Ascending aorta (tissue), 2 donors: Measurements from ENCODE around the gene DPYD. TPM values are rescaled to one million over a fixed set of nuclear protein-coding genes. Genes with fewer than 3 reads are reported as not detected.

Experiments used
- DNase-seq, 2 donors: peaks; one replicate each; pipeline ENCODE4 v3.0.0-alpha.2; 2019; ENCODE audit warnings: low spot score in 2 of 2
- H3K27ac ChIP-seq, 2 donors: fragments of 200-600 bp; sonication (generic); one replicate each; pipeline ENCODE4 v1.5.1; 2016 to 2017; ENCODE audit warnings: mild to moderate bottlenecking in 1 of 2
- H3K27me3 ChIP-seq: fragments of 200-600 bp; sonication (generic); one replicate; pipeline ENCODE4 v1.5.1; 2017
- H3K36me3 ChIP-seq, 2 donors: fragments of 200-600 bp; sonication (generic); one replicate each; pipeline ENCODE4 v1.5.1; 2016
- H3K4me1 ChIP-seq, 2 donors: fragments of 200-600 bp; sonication (generic); one replicate each; pipeline ENCODE4 v1.5.1; 2016 to 2017; ENCODE audit warnings: mild to moderate bottlenecking in 1 of 2
- H3K4me3 ChIP-seq, 2 donors: fragments of 200-600 bp; sonication (generic); one replicate each; pipeline ENCODE4 v1.5.1; 2016 to 2017; ENCODE audit warnings: mild to moderate bottlenecking in 1 of 2
- H3K9me3 ChIP-seq, 2 donors: fragments of 200-600 bp; sonication (generic); one replicate each; pipeline ENCODE4 v1.5.1; 2016
- intact Hi-C: fragments of 100-400 bp; cut with DNase I; formaldehyde crosslinking; loops from one replicate; pipeline ENCODE4 v1.15.1; 2023
- total RNA-seq: library from RNA; depleted of rRNA; stranded (reverse); fragments of >200 nt; gene quantifications from one replicate; pipeline ENCODE4 v1.1.0, GENCODE V29; 2016
- TF ChIP-seq, protein P1 (sequence below), 3 experiments: fragments of 200-600 bp in 2 of 3; fragments of 450-650 bp in 1 of 3; sonication (generic) in 2 of 3; IDR thresholded peaks; one replicate each; pipeline ENCODE4 v1.5.1; 2016 to 2019; ENCODE audit warnings: antibody characterized with exemption in 3 of 3, mild to moderate bottlenecking in 1 of 3, moderate library complexity in 1 of 3

Gene DPYD
- total RNA-seq, 1 donor from 2014 or later: 22.9 TPM

DNA sequence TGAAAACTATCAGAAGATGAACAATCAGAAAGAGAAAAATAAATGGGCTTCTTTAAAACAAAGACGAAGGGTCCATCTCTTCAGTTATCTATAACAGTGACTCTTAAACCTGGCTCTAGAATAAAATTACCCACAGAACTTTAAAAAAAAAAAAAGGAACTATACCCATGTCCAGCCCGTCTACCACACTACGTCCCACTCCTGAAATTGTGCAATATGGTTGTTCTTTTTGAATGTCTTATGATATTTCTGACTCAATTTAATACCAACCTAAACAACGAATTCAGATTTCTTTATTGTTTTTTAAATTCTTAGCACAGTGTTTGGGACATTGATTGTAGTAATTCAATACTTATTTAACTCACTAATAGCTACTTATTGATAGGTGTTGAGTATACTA is 246.3 kb downstream of the DPYD start:
- no peak overlapping the region for H3K4me3 ChIP-seq
- TF ChIP-seq, protein P1, sequence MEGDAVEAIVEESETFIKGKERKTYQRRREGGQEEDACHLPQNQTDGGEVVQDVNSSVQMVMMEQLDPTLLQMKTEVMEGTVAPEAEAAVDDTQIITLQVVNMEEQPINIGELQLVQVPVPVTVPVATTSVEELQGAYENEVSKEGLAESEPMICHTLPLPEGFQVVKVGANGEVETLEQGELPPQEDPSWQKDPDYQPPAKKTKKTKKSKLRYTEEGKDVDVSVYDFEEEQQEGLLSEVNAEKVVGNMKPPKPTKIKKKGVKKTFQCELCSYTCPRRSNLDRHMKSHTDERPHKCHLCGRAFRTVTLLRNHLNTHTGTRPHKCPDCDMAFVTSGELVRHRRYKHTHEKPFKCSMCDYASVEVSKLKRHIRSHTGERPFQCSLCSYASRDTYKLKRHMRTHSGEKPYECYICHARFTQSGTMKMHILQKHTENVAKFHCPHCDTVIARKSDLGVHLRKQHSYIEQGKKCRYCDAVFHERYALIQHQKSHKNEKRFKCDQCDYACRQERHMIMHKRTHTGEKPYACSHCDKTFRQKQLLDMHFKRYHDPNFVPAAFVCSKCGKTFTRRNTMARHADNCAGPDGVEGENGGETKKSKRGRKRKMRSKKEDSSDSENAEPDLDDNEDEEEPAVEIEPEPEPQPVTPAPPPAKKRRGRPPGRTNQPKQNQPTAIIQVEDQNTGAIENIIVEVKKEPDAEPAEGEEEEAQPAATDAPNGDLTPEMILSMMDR (IDR thresholded peaks at IDR 0.05): no peak
- no peak for DNase-seq
- no peaks in the 10 kb centered on the region for H3K36me3 ChIP-seq
- intact Hi-C loops: no loop called here
- H3K4me1 ChIP-seq: no peaks in the 10 kb centered on the region
- no peaks in the 10 kb centered on the region for H3K27me3 ChIP-seq
- no peak overlapping the region for H3K27ac ChIP-seq
- no peaks in the 10 kb centered on the region for H3K9me3 ChIP-seq

DNA sequence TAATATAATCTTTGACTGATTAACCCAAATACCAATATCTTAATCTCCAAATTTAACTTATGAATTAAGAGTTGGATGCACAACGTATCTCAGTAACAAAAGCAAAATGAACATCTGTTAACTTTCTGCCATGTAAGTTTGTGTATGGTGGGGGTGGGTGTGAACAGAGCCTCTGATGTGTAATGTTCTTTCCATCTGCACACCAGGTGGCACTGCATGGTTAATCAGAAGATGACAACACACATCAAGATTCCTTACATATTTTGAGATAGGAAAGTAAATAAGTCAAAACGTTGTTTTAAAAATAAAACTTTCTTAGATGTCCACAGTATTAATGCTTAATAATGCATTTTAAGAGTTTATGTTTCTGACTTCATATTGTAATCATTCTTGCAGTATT is 251.9 kb downstream of the DPYD start:
- intact Hi-C loops: no loop called here

DNA sequence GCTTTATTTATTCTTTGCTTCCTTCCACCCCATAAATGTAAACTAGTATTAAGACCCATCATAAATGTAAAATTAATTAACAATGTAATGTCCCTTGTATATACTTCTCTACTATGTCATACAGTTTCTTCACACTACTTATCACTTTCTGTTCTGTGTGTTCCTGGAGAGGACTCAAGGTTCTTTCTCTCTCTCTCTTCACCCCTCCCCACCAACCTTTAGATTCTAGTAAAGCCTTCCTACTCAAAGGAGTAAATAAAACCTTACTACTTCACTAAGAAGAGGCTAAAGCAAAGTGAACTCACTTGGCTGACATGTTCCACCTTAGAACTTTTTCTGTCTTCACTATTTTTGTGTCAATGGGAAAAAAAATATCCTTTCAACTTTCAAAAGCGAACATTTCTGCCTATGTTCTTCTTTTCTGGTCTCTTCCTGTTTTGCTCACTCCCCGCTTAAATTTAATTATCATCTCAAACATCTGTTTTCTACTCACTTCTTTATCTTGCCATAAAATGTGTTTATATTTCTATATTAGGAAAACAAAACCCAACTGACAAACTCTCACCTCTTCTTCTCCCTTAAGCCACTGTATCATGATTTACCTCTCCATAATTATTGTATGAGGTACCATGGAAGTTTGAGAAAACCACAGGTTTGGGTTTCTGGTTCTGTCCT is 260.3 kb downstream of the DPYD start:
- no peak overlapping the region for H3K4me3 ChIP-seq
- DNase-seq: no peak
- no peaks in the 10 kb centered on the region for H3K9me3 ChIP-seq
- no peaks in the 10 kb centered on the region for H3K27me3 ChIP-seq
- intact Hi-C loops: no loop called here
- TF ChIP-seq, protein P1 (IDR thresholded peaks at IDR 0.05): no peak
- H3K27ac ChIP-seq: no peak overlapping the region
- no peaks in the 10 kb centered on the region for H3K4me1 ChIP-seq
- no peaks in the 10 kb centered on the region for H3K36me3 ChIP-seq

More for the DNA sequence above, 251.9 kb downstream of the DPYD start:
- Histone ChIP-seq H3K4me1 (no peaks in the 10 kb centered on the region), H3K9me3 (no peaks in the 10 kb centered on the region), H3K4me3 (no peak overlapping the region), H3K27ac (no peak overlapping the region), H3K36me3 (no peaks in the 10 kb centered on the region), H3K27me3 (no peaks in the 10 kb centered on the region)
- no peak for DNase-seq
- TF ChIP-seq, protein P1 (IDR thresholded peaks at IDR 0.05): no peak

DNA sequence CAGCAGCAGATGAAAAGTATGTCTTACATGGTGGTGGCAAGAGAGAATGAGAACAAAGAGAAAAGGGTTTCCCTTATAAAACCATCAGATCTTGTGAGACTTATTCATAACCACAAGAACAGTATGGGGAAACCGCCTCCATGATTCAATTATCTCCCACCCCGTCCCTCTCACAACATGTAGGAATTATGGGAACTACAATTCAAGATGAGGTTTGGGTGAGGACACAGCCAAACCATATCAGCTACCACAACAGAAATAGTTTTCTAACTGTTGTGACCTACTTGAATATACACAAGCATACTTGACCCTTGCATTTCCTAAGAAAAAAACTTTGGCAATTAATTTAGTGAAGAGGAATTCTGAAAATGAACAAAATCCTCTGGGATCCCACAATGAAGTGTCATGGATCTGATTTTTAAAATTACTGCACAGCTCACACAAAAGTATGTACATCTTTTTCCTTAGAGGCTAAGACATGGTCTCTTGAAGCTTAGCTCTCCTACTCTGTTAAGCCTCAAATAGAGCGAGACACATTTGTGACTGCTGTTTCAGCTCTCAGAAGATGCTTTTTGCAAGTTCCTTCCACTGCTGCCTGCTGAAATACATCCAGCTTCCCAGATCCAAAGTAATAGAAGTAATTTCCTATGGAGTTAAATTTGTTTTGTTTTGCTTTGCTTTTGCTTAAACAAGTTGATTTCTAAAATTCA is 265.8 kb downstream of the DPYD start:
- intact Hi-C loops: no loop called here
- Histone ChIP-seq H3K27ac (no peak overlapping the region), H3K4me1 (no peaks in the 10 kb centered on the region), H3K4me3 (no peak overlapping the region), H3K36me3 (no peaks in the 10 kb centered on the region), H3K9me3 (no peaks in the 10 kb centered on the region), H3K27me3 (no peaks in the 10 kb centered on the region)
- TF ChIP-seq, protein P1 (IDR thresholded peaks at IDR 0.05): no peak
- no peak for DNase-seq

DNA sequence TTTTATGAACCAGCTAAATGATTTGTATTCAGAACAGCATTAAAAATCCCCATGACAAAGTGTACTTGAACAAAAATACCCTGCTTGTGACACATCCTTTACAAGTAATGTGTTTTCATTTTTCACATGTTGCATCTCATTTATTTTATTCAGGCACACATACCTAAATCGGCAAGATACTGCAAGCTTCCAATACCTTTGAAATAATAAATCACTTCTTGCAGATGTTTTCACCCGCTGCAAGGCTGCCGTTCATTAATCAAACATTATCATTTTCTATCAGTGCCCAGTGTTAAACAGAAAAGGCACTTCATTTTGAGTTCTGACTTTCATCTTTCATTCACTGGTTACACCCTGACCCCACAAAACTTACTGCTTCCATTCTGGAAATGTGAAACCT is 269.6 kb downstream of the DPYD start:
- Histone ChIP-seq H3K4me3 (no peak overlapping the region), H3K4me1 (no peaks in the 10 kb centered on the region), H3K27ac (no peak overlapping the region), H3K9me3 (peaks cover 6 to 7% of the 10 kb centered on the region in 2 donors), H3K36me3 (no peaks in the 10 kb centered on the region), H3K27me3 (no peaks in the 10 kb centered on the region)
- TF ChIP-seq, protein P1 (IDR thresholded peaks at IDR 0.05): no peak
- intact Hi-C loops: no loop called here
- no peak for DNase-seq
